Kidney epithelial cell (primary cell): Measurements from ENCODE around the gene GSTK1. TPM values are rescaled to one million over a fixed set of nuclear protein-coding genes. Genes with fewer than 3 reads are reported as not detected.

Source experiments
- DNase-seq: peaks from one replicate; pipeline ENCODE4 v3.0.0-alpha.2; 2010; ENCODE audit warnings: low read depth
- H3K27me3 ChIP-seq: 2 replicates; pipeline ENCODE4 v1.6.0; 2011; ENCODE audit warnings: low read length; ENCODE audit not compliant: control insufficient read depth, insufficient read depth
- H3K36me3 ChIP-seq: 2 replicates; pipeline ENCODE4 v1.5.1; 2011; ENCODE audit warnings: low read length; ENCODE audit not compliant: control insufficient read depth, insufficient read depth
- H3K4me3 ChIP-seq: 2 replicates; pipeline ENCODE4 v1.5.1; 2011; ENCODE audit warnings: low read depth, mild to moderate bottlenecking, control low read depth, low read length
- total RNA-seq: library from RNA; depleted of rRNA; stranded (reverse); fragments of >200 nt; gene quantifications from 2 replicates; pipeline ENCODE4 v1.2.3, GENCODE V29; 2015
- TF ChIP-seq, protein P1 (sequence below): IDR thresholded peaks from 2 replicates; pipeline ENCODE4 v1.5.1; 2011; ENCODE audit warnings: mild to moderate bottlenecking, moderate library complexity, low read length, control low read depth, inconsistent platforms; ENCODE audit not compliant: insufficient read depth, poor library complexity, severe bottlenecking

Gene GSTK1
- total RNA-seq, 1 donor from 2014 or later: 139 TPM

DNA sequence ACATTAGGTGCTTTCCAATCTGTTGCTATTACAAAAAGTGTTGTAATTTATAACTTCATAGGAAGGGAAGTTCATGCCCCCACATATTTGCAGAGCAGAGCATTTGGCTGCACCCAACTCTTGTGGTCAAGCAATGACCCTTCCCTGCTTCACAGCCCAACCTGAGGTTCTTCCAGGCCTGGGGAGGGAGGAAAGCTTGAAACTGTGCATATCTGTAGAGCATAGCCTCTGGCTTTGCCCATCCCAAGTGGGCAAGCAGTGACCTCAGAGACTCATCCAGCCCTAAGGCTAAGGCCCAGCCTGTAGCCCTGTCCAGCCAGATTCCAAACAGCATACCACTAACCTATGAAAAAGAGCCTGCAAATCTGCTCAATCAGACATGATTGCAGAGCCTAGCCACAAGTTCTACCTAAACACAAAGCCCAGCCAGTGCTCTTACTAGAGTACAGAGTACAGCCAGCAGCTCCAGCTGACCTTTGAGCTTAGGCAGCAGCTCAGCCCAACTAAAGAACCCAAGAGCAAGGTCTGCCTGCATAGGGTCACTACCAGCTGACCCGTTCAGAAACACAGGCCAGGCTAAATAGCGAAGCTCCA is 14.4 kb upstream of the GSTK1 start:
- no peak for DNase-seq
- Histone ChIP-seq H3K27me3 (no peaks in the 10 kb centered on the region), H3K4me3 (no peak overlapping the region), H3K36me3 (no peaks in the 10 kb centered on the region)
- TF ChIP-seq, protein P1, sequence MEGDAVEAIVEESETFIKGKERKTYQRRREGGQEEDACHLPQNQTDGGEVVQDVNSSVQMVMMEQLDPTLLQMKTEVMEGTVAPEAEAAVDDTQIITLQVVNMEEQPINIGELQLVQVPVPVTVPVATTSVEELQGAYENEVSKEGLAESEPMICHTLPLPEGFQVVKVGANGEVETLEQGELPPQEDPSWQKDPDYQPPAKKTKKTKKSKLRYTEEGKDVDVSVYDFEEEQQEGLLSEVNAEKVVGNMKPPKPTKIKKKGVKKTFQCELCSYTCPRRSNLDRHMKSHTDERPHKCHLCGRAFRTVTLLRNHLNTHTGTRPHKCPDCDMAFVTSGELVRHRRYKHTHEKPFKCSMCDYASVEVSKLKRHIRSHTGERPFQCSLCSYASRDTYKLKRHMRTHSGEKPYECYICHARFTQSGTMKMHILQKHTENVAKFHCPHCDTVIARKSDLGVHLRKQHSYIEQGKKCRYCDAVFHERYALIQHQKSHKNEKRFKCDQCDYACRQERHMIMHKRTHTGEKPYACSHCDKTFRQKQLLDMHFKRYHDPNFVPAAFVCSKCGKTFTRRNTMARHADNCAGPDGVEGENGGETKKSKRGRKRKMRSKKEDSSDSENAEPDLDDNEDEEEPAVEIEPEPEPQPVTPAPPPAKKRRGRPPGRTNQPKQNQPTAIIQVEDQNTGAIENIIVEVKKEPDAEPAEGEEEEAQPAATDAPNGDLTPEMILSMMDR: no peak

DNA sequence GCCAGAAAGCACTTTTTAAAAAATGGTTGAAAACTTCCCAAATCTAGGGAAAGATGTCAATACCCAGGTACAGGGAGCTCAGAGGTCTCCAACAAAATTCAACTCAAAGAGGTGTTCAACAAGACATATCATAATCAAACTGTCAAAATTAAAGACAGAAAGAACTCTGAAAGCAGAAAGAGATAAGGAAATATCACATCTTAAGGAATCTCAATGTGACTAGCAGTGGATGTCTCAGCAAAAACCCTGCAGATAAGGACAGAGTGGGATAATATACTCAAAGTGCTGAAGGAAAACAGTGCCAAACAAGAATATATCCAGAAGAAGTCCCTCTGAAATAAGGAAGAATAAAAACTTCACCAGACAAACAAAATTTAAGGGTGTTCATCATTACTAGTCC is 13.0 kb upstream of the GSTK1 start:
- H3K27me3 ChIP-seq: no peaks in the 10 kb centered on the region
- H3K36me3 ChIP-seq: no peaks in the 10 kb centered on the region
- no peak overlapping the region for H3K4me3 ChIP-seq
- TF ChIP-seq, protein P1: no peak
- DNase-seq: no peak

DNA sequence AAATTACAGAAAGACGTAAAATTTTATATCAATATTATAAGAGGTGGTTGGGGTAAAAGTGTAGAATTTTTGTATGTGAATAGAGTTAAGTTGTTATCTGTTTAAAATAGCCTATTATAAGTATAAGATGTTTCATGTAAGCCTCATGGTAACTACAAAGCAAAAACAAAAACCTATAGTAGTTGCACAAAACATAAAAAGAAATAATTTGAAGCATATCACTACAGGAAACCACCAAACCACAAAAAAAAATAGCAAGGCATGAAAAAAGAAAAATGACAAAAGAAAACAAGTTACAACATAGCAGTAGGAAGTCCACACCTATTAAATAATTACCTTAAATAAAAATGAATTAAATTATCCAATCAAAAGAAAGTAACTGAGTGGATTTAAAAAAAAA is 12.4 kb upstream of the GSTK1 start:
- Histone ChIP-seq H3K27me3 (no peaks in the 10 kb centered on the region), H3K36me3 (no peaks in the 10 kb centered on the region), H3K4me3 (no peak overlapping the region)
- DNase-seq: no peak
- TF ChIP-seq, protein P1: no peak

DNA sequence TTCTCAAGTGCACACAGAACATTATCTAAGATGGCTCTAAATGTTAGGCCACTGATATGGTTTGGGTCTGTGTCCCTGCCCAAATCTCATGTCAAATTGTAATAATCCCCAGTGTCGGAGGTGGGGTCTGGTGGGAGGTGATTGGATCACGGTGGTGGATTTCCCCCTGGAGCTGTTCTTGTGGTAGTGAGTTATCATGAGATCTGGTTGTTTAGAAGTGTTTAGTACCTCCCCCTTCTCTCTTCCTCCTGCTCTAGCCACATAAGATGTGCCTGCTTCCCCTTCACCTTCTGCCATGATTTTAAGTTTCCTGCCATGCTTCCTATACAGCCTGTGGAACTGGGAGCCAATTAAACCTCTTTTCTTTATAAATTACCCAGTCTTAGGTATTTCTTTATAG is 11.2 kb upstream of the GSTK1 start:
- DNase-seq: no peak
- H3K27me3 ChIP-seq: no peaks in the 10 kb centered on the region
- TF ChIP-seq, protein P1: no peak
- H3K4me3 ChIP-seq: no peak overlapping the region
- no peaks in the 10 kb centered on the region for H3K36me3 ChIP-seq

DNA sequence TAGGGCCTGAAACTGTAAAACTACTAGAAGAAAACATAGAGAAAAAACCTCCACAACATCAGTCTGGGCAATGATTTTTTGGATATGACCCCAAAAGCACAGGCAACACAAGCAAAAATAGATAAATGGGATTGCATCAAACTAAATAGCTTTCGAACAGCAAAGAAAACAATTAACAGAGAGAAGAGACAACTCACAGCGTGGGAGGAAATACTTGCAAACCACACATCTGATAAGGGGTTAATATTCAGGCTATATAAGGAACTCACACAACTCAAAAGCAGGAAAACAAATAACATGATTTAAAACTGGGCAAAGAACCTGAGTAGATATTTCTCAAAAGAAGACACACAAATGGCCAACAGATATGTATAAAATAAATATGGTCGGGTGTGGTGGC is 7.7 kb upstream of the GSTK1 start:
- TF ChIP-seq, protein P1: no peak
- DNase-seq: no peak
- no peaks in the 10 kb centered on the region for H3K27me3 ChIP-seq
- no peaks in the 10 kb centered on the region for H3K36me3 ChIP-seq
- H3K4me3 ChIP-seq: no peak overlapping the region

DNA sequence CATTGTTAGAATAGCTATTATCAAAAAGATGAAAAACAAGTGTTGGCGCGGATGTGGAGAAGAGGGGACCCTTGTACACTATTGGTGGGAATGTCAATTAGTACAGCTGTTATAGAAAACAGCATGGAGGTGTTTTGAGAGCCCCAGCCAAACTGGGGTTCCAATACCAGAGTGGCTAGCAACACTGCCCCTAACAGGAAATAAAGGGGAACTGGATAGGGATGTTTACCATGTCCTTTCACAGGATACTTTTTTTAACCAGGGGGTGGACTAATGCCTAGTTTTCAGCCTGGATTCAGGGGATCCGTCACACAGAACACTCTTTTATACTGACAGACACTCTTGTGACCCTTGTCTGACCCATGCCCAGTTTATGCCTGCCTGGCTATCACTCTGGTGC is 6.9 kb upstream of the GSTK1 start:
- Histone ChIP-seq H3K27me3 (no peaks in the 10 kb centered on the region), H3K36me3 (no peaks in the 10 kb centered on the region), H3K4me3 (no peak overlapping the region)
- DNase-seq: no peak
- TF ChIP-seq, protein P1: no peak
